K562 (cell line): ENCODE data around the gene CREB3L4. TPM values are rescaled to one million over a fixed set of nuclear protein-coding genes. Genes with fewer than 3 reads are reported as not detected.

ENCODE experiments used
- C11orf30 ChIP-seq: fragments of 450-650 bp; IDR thresholded peaks from 2 replicates; pipeline ENCODE4 v1.6.1; 2016; ENCODE audit warnings: low read depth, mild to moderate bottlenecking
- CCNT2 ChIP-seq: IDR thresholded peaks from 2 replicates; pipeline ENCODE4 v1.6.1; 2011; ENCODE audit warnings: borderline replicate concordance, low read depth, mild to moderate bottlenecking, moderate library complexity, mixed read lengths, low read length; ENCODE audit not compliant: insufficient read length; ENCODE audit errors: extremely low read depth
- EP400 ChIP-seq: fragments of 450-650 bp; IDR thresholded peaks from 2 replicates; pipeline ENCODE4 v1.6.1; 2017; ENCODE audit warnings: antibody characterized with exemption, mild to moderate bottlenecking, moderate library complexity
- FOXP1 ChIP-seq: sonication (generic); formaldehyde crosslinking; IDR thresholded peaks from 2 replicates; pipeline ENCODE4 v1.8.0; 2022; ENCODE audit warnings: mild to moderate bottlenecking, missing genetic modification reagents
- JUN ChIP-seq, 2 experiments: sonication (generic) in 1 of 2; formaldehyde crosslinking in 1 of 2; IDR thresholded peaks; 2 replicates each; pipeline versions ENCODE4 v1.6.1 to v1.8.0; 2012 to 2022; ENCODE audit warnings: borderline replicate concordance in 2 of 2, mild to moderate bottlenecking in 2 of 2, improper control_type of control experiment in 1 of 2, low read depth in 1 of 2, low read length in 1 of 2, missing genetic modification reagents in 1 of 2
- NR2C2 ChIP-seq, 2 experiments: fragments of 200-800 bp in 1 of 2; sonication (Bioruptor generic) in 1 of 2; sonication (generic) in 1 of 2; formaldehyde crosslinking in 1 of 2; IDR thresholded peaks; 2 replicates each; pipeline versions ENCODE4 v1.6.1 to v1.8.0; 2016 to 2022; ENCODE audit warnings: mild to moderate bottlenecking in 1 of 2, missing compliant biosample characterization in 1 of 2, missing genetic modification characterization in 1 of 2, missing genetic modification reagents in 1 of 2
- NR4A1 ChIP-seq, 2 experiments: fragments of 250-450 bp in 1 of 2; fragments of 450-650 bp in 1 of 2; sonication (Bioruptor Pico) in 1 of 2; IDR thresholded peaks; 2 replicates each; pipeline versions ENCODE4 v1.4.0 to v1.6.1; 2016 to 2020; ENCODE audit warnings: mild to moderate bottlenecking in 2 of 2, missing compliant biosample characterization in 1 of 2, missing genetic modification characterization in 1 of 2, moderate library complexity in 1 of 2
- POLR2AphosphoS5 ChIP-seq: IDR thresholded peaks from 2 replicates; pipeline ENCODE4 v1.6.1; 2011; ENCODE audit warnings: mild to moderate bottlenecking, low read depth, low read length, moderate library complexity; ENCODE audit not compliant: control insufficient read depth, insufficient read depth
- SIN3A ChIP-seq, 2 experiments: fragments of 150-350 bp in 1 of 2; IDR thresholded peaks; 2 replicates each; pipeline ENCODE4 v1.6.1; 2011 to 2016; ENCODE audit warnings: borderline replicate concordance in 2 of 2, low read depth in 2 of 2, low read length in 2 of 2, mild to moderate bottlenecking in 2 of 2, moderate library complexity in 2 of 2; ENCODE audit not compliant: control insufficient read depth in 1 of 2
- ZBTB17 ChIP-seq: fragments of 450-650 bp; formaldehyde crosslinking; IDR thresholded peaks from 2 replicates; pipeline ENCODE4 v1.4.0; 2020; ENCODE audit warnings: mild to moderate bottlenecking
- ZC3H11A ChIP-seq: IDR thresholded peaks from 2 replicates; pipeline ENCODE4 v1.6.1; 2012; ENCODE audit warnings: low read depth, low read length, improper control_type of control experiment
- ZHX1 ChIP-seq: fragments of 150-350 bp; conservative IDR thresholded peaks from 2 replicates; pipeline ENCODE4 v1.6.1; 2014; ENCODE audit warnings: low read length
- ZNF644 ChIP-seq: fragments of 200-800 bp; sonication (Bioruptor generic); IDR thresholded peaks from 2 replicates; pipeline ENCODE4 v1.6.1; 2016; ENCODE audit warnings: low read depth, missing genetic modification characterization, missing compliant biosample characterization
- polyA plus RNA-seq, 8 experiments: library from polyadenylated mRNA; depleted of rRNA in 4 of 8; stranded (reverse) in 5 of 8; unstranded in 3 of 8; fragments of >200 nt; fragmentation: Nextera tagmentation in 2 of 8; fragmentation: Illumina TruSeq in 1 of 8; extraction: Ambion mirVana in 2 of 8; extraction: Trizol in 1 of 8; gene quantifications; 2 replicates each; pipeline versions ENCODE4 v1.2.1 to v1.2.3, GENCODE V29; 2011 to 2014; ENCODE audit warnings: inconsistent platforms in 1 of 8, missing spikeins in 1 of 8
- total RNA-seq, 7 experiments: library from RNA; depleted of rRNA in 6 of 7; stranded (reverse); fragments of >200 nt in 6 of 7; fragmentation: Illumina TruSeq in 2 of 7; extraction: Trizol in 2 of 7; gene quantifications; 2 replicates each; pipeline versions ENCODE4 v1.2.1 to v1.2.3, GENCODE V29; 2011 to 2021; ENCODE audit warnings: low replicate concordance in 1 of 7
- TF ChIP-seq, protein P1 (sequence below): IDR thresholded peaks from 2 replicates; pipeline ENCODE4 v1.6.1; 2012; ENCODE audit warnings: low read depth, low read length, improper control_type of control experiment, borderline replicate concordance
- TF ChIP-seq, protein P2 (sequence below): fragments of 450-650 bp; IDR thresholded peaks from 2 replicates; pipeline ENCODE4 v1.6.1; 2014; ENCODE audit warnings: low read depth, mild to moderate bottlenecking, moderate library complexity, borderline replicate concordance
- TF ChIP-seq, protein P3 (sequence below): sonication (generic); formaldehyde crosslinking; IDR thresholded peaks from 2 replicates; pipeline ENCODE4 v1.8.0; 2023; ENCODE audit warnings: mild to moderate bottlenecking, missing genetic modification reagents

Gene CREB3L4
- total and polyA plus RNA-seq, 9 of the 15 experiments (the other 6 are each of a cell fraction or from before 2014, with no cell fraction given) = 9.9 to 18.6 (median 13.9) TPM

DNA sequence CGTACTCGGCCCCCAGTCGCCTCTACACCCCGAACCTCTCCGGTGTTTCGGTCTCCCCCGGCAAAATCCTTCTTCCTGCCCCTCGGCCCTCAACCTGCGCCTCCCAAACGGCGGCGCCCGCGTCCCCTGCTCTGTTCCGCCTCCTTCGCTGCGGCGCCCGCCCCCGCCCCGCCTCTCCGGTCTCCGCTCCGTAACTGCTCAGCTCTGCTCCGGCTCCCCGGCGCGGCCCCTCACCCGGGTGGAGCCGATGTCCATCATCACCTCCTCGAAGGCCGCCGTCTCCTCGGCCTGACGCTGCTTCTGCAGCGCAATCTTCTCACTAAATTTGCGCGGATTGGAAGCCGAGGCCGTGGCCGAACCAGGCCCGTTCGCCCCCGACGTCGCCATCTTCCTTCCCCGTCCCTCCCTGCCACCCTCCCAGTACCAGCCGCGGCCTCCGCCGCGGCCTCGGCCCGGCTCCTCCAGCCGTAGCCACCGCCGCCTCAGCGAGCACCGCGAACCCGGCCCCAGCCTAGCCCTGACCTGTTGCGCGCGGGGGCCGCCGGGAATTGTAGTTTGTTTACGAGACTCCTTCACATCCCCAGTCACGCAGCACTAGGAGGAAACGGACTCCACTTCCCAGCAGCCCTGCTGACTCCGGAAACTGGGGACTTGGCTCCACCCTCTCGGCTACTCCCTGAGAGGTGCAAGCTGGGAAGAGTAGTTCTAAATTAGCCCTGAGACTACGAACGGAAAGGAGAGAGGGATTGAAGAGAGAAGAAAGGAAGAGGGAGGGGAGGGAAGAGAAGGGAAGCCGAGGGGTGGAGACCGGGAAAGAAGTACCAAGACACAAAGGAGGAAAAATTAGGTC lies 9.4 kb upstream of the CREB3L4 start, which contains the start of gene CRTC2 (continued):
- TF ChIP-seq, protein P1, sequence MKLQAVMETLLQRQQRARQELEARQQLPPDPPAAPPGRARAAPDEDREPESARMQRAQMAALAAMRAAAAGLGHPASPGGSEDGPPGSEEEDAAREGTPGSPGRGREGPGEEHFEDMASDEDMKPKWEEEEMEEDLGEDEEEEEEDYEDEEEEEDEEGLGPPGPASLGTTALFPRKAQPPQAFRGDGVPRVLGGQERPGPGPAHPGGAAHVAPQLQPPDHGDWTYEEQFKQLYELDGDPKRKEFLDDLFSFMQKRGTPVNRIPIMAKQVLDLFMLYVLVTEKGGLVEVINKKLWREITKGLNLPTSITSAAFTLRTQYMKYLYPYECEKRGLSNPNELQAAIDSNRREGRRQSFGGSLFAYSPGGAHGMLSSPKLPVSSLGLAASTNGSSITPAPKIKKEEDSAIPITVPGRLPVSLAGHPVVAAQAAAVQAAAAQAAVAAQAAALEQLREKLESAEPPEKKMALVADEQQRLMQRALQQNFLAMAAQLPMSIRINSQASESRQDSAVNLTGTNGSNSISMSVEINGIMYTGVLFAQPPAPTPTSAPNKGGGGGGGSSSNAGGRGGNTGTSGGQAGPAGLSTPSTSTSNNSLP = no peak
- TF ChIP-seq, protein P2, sequence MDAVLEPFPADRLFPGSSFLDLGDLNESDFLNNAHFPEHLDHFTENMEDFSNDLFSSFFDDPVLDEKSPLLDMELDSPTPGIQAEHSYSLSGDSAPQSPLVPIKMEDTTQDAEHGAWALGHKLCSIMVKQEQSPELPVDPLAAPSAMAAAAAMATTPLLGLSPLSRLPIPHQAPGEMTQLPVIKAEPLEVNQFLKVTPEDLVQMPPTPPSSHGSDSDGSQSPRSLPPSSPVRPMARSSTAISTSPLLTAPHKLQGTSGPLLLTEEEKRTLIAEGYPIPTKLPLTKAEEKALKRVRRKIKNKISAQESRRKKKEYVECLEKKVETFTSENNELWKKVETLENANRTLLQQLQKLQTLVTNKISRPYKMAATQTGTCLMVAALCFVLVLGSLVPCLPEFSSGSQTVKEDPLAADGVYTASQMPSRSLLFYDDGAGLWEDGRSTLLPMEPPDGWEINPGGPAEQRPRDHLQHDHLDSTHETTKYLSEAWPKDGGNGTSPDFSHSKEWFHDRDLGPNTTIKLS = peak; percentile 95
- TF ChIP-seq FOXP1 (CRISPR knock-in tag) (peak; percentile 79), ZC3H11A (0 out of 2 replicates have a peak, but pooled peaks have one; percentile 59), ZHX1 (no peak), CCNT2 (peak; percentile 53), ZNF644 (tag) (peak; percentile 97), POLR2AphosphoS5 (peak; percentile 49; the same call in 1 of the 2 replicates), NR2C2 (CRISPR knock-in tag; IDR thresholded peaks at IDR 0.05) (peak; percentile 96), NR2C2 (tag; IDR thresholded peaks at IDR 0.05) (peak; percentile 99), NR4A1 (CRISPR knock-in tag; IDR thresholded peaks at IDR 0.05) (no peak), NR4A1 (tag; IDR thresholded peaks at IDR 0.05) (peak; percentile 89), C11orf30 (peak; percentile 42; the same call in 1 of the 2 replicates), JUN (IDR thresholded peaks at IDR 0.05; ENCODE audit: borderline replicate concordance, low read depth, low read length) (peak; percentile 54; the same call in 1 of the 2 replicates), JUN (CRISPR knock-in tag; IDR thresholded peaks at IDR 0.05; ENCODE audit: borderline replicate concordance) (no peak; the same call in 1 of the 2 replicates), SIN3A (IDR thresholded peaks at IDR 0.05; ENCODE audit: borderline replicate concordance in 2 of 2, control insufficient read depth in 1 of 2, low read depth in 2 of 2, low read length in 2 of 2) (peak; percentile 65 to 86; a peak in 3 of 4 replicates), EP400 (peak; percentile 66; the same call in 1 of the 2 replicates), ZBTB17 (CRISPR knock-in tag) (peak; percentile 90)
- TF ChIP-seq, protein P3, sequence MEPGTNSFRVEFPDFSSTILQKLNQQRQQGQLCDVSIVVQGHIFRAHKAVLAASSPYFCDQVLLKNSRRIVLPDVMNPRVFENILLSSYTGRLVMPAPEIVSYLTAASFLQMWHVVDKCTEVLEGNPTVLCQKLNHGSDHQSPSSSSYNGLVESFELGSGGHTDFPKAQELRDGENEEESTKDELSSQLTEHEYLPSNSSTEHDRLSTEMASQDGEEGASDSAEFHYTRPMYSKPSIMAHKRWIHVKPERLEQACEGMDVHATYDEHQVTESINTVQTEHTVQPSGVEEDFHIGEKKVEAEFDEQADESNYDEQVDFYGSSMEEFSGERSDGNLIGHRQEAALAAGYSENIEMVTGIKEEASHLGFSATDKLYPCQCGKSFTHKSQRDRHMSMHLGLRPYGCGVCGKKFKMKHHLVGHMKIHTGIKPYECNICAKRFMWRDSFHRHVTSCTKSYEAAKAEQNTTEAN = no peak
